ENCODE data around the gene ADAMTSL4. TPM values are rescaled to one million over a fixed set of nuclear protein-coding genes. Genes with fewer than 3 reads are reported as not detected.
A peak's percentile ranks its signal among the peaks of the same experiment; 100 is the strongest.

Gene ADAMTSL4
- total RNA-seq, 1 experiment from 2014 or later = 4.3 TPM

- peak; percentile 25; the same call in 1 of the 2 replicates for ATAC-seq
- Histone ChIP-seq H3K4me1 (ENCODE audit: control insufficient read depth in 1 of 2, insufficient read depth in 2 of 2, low read length in 2 of 2) (peaks cover 6 to 44% of the 10 kb centered on the region in 2 experiments; a peak in 3 of 4 replicates), H3K27me3 (ENCODE audit: insufficient read depth, low read length) (no peaks in the 10 kb centered on the region), H2AFZ (ENCODE audit: low read depth, low read length, poor library complexity, severe bottlenecking) (no peak overlapping the region), H3K4me3 (replicated peaks in 1 of 2; ENCODE audit: low read depth in 1 of 2, low read length in 2 of 2) (no peak overlapping the region), H3K9me3 (ENCODE audit: control insufficient read depth in 1 of 2, insufficient read depth in 1 of 2, low read depth in 1 of 2, low read length in 2 of 2) (no peaks in the 10 kb centered on the region), H3K27ac (ENCODE audit: low read depth, low read length) (no peak overlapping the region), H3K36me3 (ENCODE audit: control insufficient read depth in 1 of 2, insufficient read depth in 2 of 2, low read length in 2 of 2) (no peaks in the 10 kb centered on the region), H3K9me2 (ENCODE audit: insufficient read depth) (no peaks in the 10 kb centered on the region), H3K79me2 (ENCODE audit: insufficient read depth, low read length) (no peaks in the 10 kb centered on the region), H3K4me2 (ENCODE audit: low read length) (peak overlapping the region; percentile 37), H3K9ac (ENCODE audit: low read length) (no peak overlapping the region), H4K20me1 (ENCODE audit: insufficient read depth) (no peaks in the 10 kb centered on the region)
- RAD21 ChIA-PET (ENCODE audit: low non-redundant PET in 1 of 2, low total read pairs in 2 of 2, uncharacterized antibody in 2 of 2, unreplicated experiment in 2 of 2) = no interaction called here
- TF ChIP-seq POLR2AphosphoS5 (IDR thresholded peaks at IDR 0.05; ENCODE audit: low read depth, low read length) (no peak), FOSL1 (IDR thresholded peaks at IDR 0.05; ENCODE audit: low read depth) (no peak), CBX3 (IDR thresholded peaks at IDR 0.05; ENCODE audit: low read depth) (no peak), SP1 (IDR thresholded peaks at IDR 0.05; ENCODE audit: low read depth) (no peak), MAX (IDR thresholded peaks at IDR 0.05) (no peak), SRF (IDR thresholded peaks at IDR 0.05; ENCODE audit: low read depth) (no peak), ATF3 (IDR thresholded peaks at IDR 0.05) (no peak), CTCF (IDR thresholded peaks at IDR 0.05 in 2 of 3, conservative IDR thresholded peaks at IDR 0.05 in 1 of 3; ENCODE audit: borderline replicate concordance in 1 of 3, insufficient read depth in 1 of 3, low read depth in 2 of 3, low read length in 2 of 3) (no peak), ZBTB33 (IDR thresholded peaks at IDR 0.05; ENCODE audit: extremely low read depth, insufficient replicate concordance, low read length) (no peak), JUND (IDR thresholded peaks at IDR 0.05) (no peak), POLR2A (IDR thresholded peaks at IDR 0.05; ENCODE audit: borderline replicate concordance, extremely low read depth, insufficient read depth, insufficient read length) (no peak), ZFX (IDR thresholded peaks at IDR 0.05) (no peak), EZH2phosphoT487 (IDR thresholded peaks at IDR 0.05; ENCODE audit: borderline replicate concordance) (no peak), TCF7L2 (IDR thresholded peaks at IDR 0.05; ENCODE audit: borderline replicate concordance, extremely low read depth, insufficient read depth, insufficient read length) (no peak), SIN3A (IDR thresholded peaks at IDR 0.05; ENCODE audit: low read depth) (no peak)
- CTCF ChIA-PET = interaction anchor here (0.6 to 1.3 kb wide), 6 partner anchors 11 to 459 kb away, joined by 3 to 4 read pairs (median 4); no protein-coding TSS in a partner anchor
- no TSS peak for BruUV-seq (replicated peaks)
- DNase-seq (ENCODE audit: low read depth, low spot score) = no peak
- intact Hi-C loops (cut with micrococcal nuclease) = no loop called here
- POLR2A ChIA-PET = no interaction called here
These were observed 12.1 kb upstream of the ADAMTSL4 start for GRCh38 chr1:150536836-150537731.
